ENCODE results near the gene ZXDC.

ZXDC gene

GRCh38 chr3:126433496-126434263, 42.0 kb downstream of the ZXDC start:
- DNase-seq, result no peak

GRCh38 chr3:126433105-126433430, 42.6 kb downstream of the ZXDC start:
- DNase-seq, result no peak

GRCh38 chr3:126432361-126433104, 43.2 kb downstream of the ZXDC start:
- DNase-seq, result no peak

- DNase-seq, result no peak
Observed at GRCh38 chr3:126431103-126431534, 44.6 kb downstream of the ZXDC start.

GRCh38 chr3:126424751-126425150, 50.9 kb downstream of the ZXDC start:
- no peak for DNase-seq

GRCh38 chr3:126424039-126424717, 51.5 kb downstream of the ZXDC start:
- no peak for DNase-seq

- no peak for DNase-seq
Observed at GRCh38 chr3:126423191-126424038, 52.3 kb downstream of the ZXDC start.

- DNase-seq, result no peak
Observed at GRCh38 chr3:126422571-126423091, 53.1 kb downstream of the ZXDC start.

GRCh38 chr3:126422121-126422520, 53.6 kb downstream of the ZXDC start:
- DNase-seq, result no peak

GRCh38 chr3:126421573-126422119, 54.0 kb downstream of the ZXDC start:
- DNase-seq, result no peak

- DNase-seq, result no peak
Observed at GRCh38 chr3:126419886-126420786, 55.6 kb downstream of the ZXDC start.

- DNase-seq, result no peak
Observed at GRCh38 chr3:126419151-126419703, 56.5 kb downstream of the ZXDC start.

GRCh38 chr3:126418661-126419131, 57.0 kb downstream of the ZXDC start:
- no peak for DNase-seq

GRCh38 chr3:126417981-126418530, 57.6 kb downstream of the ZXDC start:
- no peak for DNase-seq

GRCh38 chr3:126417515-126417914, 58.2 kb downstream of the ZXDC start:
- DNase-seq, result no peak

GRCh38 chr3:126416943-126417342, 58.7 kb downstream of the ZXDC start:
- no peak for DNase-seq

GRCh38 chr3:126415661-126416591, 59.8 kb downstream of the ZXDC start:
- no peak for DNase-seq

- DNase-seq, result no peak
Observed at GRCh38 chr3:126414961-126415660, 60.6 kb downstream of the ZXDC start.

- DNase-seq, result no peak
Observed at GRCh38 chr3:126414406-126414805, 61.3 kb downstream of the ZXDC start.

All from CD4-positive, alpha-beta T cell treated with Interleukin-12 subunit alpha and Interleukin-12 subunit beta, for 1 hour (primary cell).